Endodermal cell (in vitro differentiated cells): ENCODE measurements around the gene DPP8. TPM values are rescaled to one million over a fixed set of nuclear protein-coding genes. Genes with fewer than 3 reads are reported as not detected.

Source experiments
- DNase-seq: peaks from one replicate; pipeline ENCODE4 v3.0.0-alpha.2; 2017
- H3K27ac ChIP-seq: 2 replicates; pipeline ENCODE4 v1.5.1; 2013; ENCODE audit warnings: mild to moderate bottlenecking, low read depth, low read length, moderate library complexity
- H3K27me3 ChIP-seq: 2 replicates; pipeline ENCODE4 v1.6.1; 2013; ENCODE audit warnings: mild to moderate bottlenecking, low read length, moderate library complexity; ENCODE audit not compliant: insufficient read depth, control insufficient read depth, poor library complexity, severe bottlenecking
- H3K36me3 ChIP-seq: 2 replicates; pipeline ENCODE4 v1.7.0; 2013; ENCODE audit warnings: mild to moderate bottlenecking, low read length, moderate library complexity; ENCODE audit not compliant: control insufficient read depth, insufficient read depth
- H3K4me1 ChIP-seq: one replicate; pipeline ENCODE4 v1.7.0; 2013; ENCODE audit warnings: low read length; ENCODE audit not compliant: control insufficient read depth, insufficient read depth
- H3K4me3 ChIP-seq: 2 replicates; pipeline ENCODE4 v1.5.1; 2013; ENCODE audit warnings: mild to moderate bottlenecking, low read length, moderate library complexity
- H3K9ac ChIP-seq: 2 replicates; pipeline ENCODE4 v1.6.1; 2013; ENCODE audit warnings: mild to moderate bottlenecking, low read length, moderate library complexity; ENCODE audit not compliant: poor library complexity, severe bottlenecking; ENCODE audit errors: extremely low read depth
- H3K9me3 ChIP-seq: 2 replicates; pipeline ENCODE4 v1.6.1; 2013; ENCODE audit warnings: mild to moderate bottlenecking, low read length, moderate library complexity; ENCODE audit not compliant: control insufficient read depth
- H3K27ac Mint-ChIP-seq: 2 replicates; pipeline ENCODE4 v1.8.0; 2020; ENCODE audit warnings: mixed read lengths
- H3K27me3 Mint-ChIP-seq: 2 replicates; pipeline ENCODE4 v1.8.0; 2021; ENCODE audit warnings: mild to moderate bottlenecking, mixed read lengths; ENCODE audit not compliant: insufficient read depth
- H3K36me3 Mint-ChIP-seq: 2 replicates; pipeline ENCODE4 v1.8.0; 2020; ENCODE audit warnings: low read depth, mixed read lengths
- H3K4me1 Mint-ChIP-seq: 2 replicates; pipeline ENCODE4 v1.8.0; 2020; ENCODE audit warnings: mixed read lengths
- H3K4me3 Mint-ChIP-seq: 2 replicates; pipeline ENCODE4 v1.8.0; 2020; ENCODE audit warnings: mild to moderate bottlenecking, moderate library complexity, mixed read lengths
- H3K9me3 Mint-ChIP-seq: 2 replicates; pipeline ENCODE4 v1.8.0; 2020; ENCODE audit warnings: mild to moderate bottlenecking, mixed read lengths
- WGBS, 2 experiments: methylation state at CpG; one replicate each; pipeline versions ENCODE4 v1.1.5 to v1.1.7; 2013; ENCODE audit warnings: missing lambda C conversion rate in 2 of 2, mixed read lengths in 1 of 2; ENCODE audit not compliant: insufficient coverage in 1 of 2, insufficient read length in 1 of 2; 5-methylcytosine and 5-hydroxymethylcytosine counted together
- total RNA-seq, 2 donors: library from RNA; stranded (reverse); fragmentation: NEBNext Ultra II Directional in 1 of 2; extraction: Animal tissue kit (Norgen Biotek cat#: 25700) in 1 of 2; gene quantifications; 2 replicates in 1 of 2; 3 replicates in 1 of 2; pipeline ENCODE4 v1.2.1, GENCODE V29; 2021
- TF ChIP-seq, protein P1 (sequence below): fragments of 200-600 bp; sonication (generic); conservative IDR thresholded peaks from 2 replicates; pipeline ENCODE4 v1.5.0; 2021; ENCODE audit warnings: antibody characterized with exemption, mild to moderate bottlenecking

Gene DPP8
- total RNA-seq, 2 donors from 2014 or later, result 31.8 to 34.9 TPM

DNA sequence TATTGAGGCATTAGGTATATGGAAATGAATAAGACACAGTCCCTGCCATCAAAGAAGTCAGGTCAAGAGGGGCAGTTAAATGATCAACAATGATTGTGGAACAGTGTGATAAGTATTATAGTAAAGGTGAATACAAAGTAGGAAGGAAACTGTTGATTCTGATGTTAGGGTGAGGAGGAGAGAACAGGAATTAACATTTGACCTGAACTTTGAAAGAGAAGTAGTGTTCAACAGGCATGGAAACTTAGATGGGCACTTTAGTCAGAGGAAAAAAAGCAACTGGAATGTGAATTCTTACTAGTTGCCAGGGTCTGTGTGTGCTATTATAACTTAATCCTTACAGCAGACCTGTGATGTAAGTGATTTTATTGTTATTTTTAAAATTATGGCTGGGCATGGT is 30.4 kb upstream of the DPP8 start:
- H3K4me1 ChIP-seq, result no peaks in the 10 kb centered on the region
- no peak for DNase-seq
- TF ChIP-seq, protein P1, sequence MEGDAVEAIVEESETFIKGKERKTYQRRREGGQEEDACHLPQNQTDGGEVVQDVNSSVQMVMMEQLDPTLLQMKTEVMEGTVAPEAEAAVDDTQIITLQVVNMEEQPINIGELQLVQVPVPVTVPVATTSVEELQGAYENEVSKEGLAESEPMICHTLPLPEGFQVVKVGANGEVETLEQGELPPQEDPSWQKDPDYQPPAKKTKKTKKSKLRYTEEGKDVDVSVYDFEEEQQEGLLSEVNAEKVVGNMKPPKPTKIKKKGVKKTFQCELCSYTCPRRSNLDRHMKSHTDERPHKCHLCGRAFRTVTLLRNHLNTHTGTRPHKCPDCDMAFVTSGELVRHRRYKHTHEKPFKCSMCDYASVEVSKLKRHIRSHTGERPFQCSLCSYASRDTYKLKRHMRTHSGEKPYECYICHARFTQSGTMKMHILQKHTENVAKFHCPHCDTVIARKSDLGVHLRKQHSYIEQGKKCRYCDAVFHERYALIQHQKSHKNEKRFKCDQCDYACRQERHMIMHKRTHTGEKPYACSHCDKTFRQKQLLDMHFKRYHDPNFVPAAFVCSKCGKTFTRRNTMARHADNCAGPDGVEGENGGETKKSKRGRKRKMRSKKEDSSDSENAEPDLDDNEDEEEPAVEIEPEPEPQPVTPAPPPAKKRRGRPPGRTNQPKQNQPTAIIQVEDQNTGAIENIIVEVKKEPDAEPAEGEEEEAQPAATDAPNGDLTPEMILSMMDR, result no peak
- Mint-ChIP-seq H3K4me3 (no peak overlapping the region), H3K27ac (no peak overlapping the region), H3K36me3 (peaks cover 12% of the 10 kb centered on the region), H3K4me1 (peaks cover 10% of the 10 kb centered on the region), H3K27me3 (no peaks in the 10 kb centered on the region), H3K9me3 (no peaks in the 10 kb centered on the region)
- H3K27me3 ChIP-seq, result no peaks in the 10 kb centered on the region
- H3K9me3 ChIP-seq, result no peaks in the 10 kb centered on the region
- no peak overlapping the region for H3K9ac ChIP-seq
- no peak overlapping the region for H3K27ac ChIP-seq
- no peak overlapping the region for H3K4me3 ChIP-seq
- H3K36me3 ChIP-seq, result no peaks in the 10 kb centered on the region

DNA sequence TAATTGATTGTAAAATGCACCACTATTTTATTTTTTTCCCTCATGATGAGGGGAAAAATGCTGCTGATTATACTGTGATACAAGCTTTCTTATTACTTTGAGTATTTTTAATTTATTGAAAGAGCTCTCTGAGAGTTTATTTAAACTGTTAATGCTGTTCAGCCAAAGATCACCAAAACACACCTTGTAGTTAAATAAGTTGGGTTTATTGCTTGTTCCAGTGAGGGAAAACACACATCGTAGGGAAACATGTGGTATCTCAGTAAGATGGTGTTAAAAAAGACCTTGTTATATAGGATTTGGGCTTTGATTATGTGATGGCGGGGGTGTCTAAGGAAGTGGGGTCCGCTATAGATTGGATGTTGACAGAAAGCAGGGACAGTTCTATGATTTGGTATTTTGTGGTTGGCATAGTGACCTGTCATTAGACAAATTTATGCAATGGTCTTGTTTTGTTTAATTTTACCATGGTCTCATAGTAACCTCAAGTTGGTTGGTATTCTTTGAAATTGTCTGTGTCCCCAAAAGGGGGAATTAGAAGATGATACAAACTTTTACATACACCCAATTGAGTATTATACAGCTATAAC is 23.8 kb upstream of the DPP8 start:
- Mint-ChIP-seq H3K27ac (no peak overlapping the region), H3K4me3 (no peak overlapping the region), H3K9me3 (no peaks in the 10 kb centered on the region), H3K4me1 (no peaks in the 10 kb centered on the region), H3K27me3 (no peaks in the 10 kb centered on the region), H3K36me3 (peaks cover 16% of the 10 kb centered on the region)
- no peaks in the 10 kb centered on the region for H3K9me3 ChIP-seq
- DNase-seq, result no peak
- TF ChIP-seq, protein P1, result no peak
- H3K9ac ChIP-seq, result no peak overlapping the region
- H3K27me3 ChIP-seq, result no peaks in the 10 kb centered on the region
- no peak overlapping the region for H3K4me3 ChIP-seq
- 96 to 100% methylated on average over 2 to 3 of the region's 3 CpGs for WGBS, 2 experiments
- no peaks in the 10 kb centered on the region for H3K4me1 ChIP-seq
- no peaks in the 10 kb centered on the region for H3K36me3 ChIP-seq
- H3K27ac ChIP-seq, result no peak overlapping the region

DNA sequence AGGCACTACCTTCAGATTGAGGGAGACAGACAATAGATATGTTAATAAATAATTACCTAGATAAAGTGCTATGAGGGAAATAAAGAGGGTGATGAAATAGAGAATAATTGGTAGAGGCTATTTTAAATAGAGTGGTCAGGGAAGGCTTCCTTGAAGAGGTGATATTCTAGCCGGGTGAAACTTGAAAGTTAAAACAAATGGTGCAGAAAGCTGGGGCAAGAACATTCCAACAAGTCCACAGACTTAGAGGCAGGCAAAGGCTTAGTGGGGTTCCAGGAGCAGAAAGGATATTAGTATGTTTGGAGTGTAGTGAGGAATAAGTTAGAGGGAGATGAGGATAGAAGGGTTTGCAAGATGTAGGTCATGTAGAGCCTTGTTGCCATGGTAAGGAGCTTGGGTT is 22.8 kb upstream of the DPP8 start:
- WGBS, 2 experiments, result 86 to 94% methylated on average over 1 of the region's 1 CpG
- no peaks in the 10 kb centered on the region for H3K4me1 Mint-ChIP-seq
- TF ChIP-seq, protein P1, result no peak
- H3K4me3 Mint-ChIP-seq, result no peak overlapping the region
- peaks cover 20% of the 10 kb centered on the region for H3K36me3 Mint-ChIP-seq
- no peaks in the 10 kb centered on the region for H3K27me3 Mint-ChIP-seq
- Histone ChIP-seq H3K27me3 (no peaks in the 10 kb centered on the region), H3K4me1 (no peaks in the 10 kb centered on the region), H3K4me3 (no peak overlapping the region), H3K9ac (no peak overlapping the region), H3K27ac (no peak overlapping the region), H3K36me3 (peaks cover 3% of the 10 kb centered on the region), H3K9me3 (no peaks in the 10 kb centered on the region)
- DNase-seq, result no peak
- H3K27ac Mint-ChIP-seq, result no peak overlapping the region
- no peaks in the 10 kb centered on the region for H3K9me3 Mint-ChIP-seq
